GM23338 (cell line): Measurements from ENCODE around the gene HBS1L.

Source experiments
- CREB1 ChIP-seq: fragments of 250-450 bp; sonication (Bioruptor Pico); IDR thresholded peaks from 2 replicates; pipeline ENCODE4 v1.5.0; 2020; ENCODE audit warnings: low read depth, mild to moderate bottlenecking, moderate library complexity
- EZH2 ChIP-seq: fragments of 200-600 bp; sonication (generic); IDR thresholded peaks from one replicate; pipeline ENCODE4 v1.8.0; 2017; ENCODE audit warnings: antibody characterized with exemption, mild to moderate bottlenecking, low read depth; ENCODE audit not compliant: unreplicated experiment
- EZH2phosphoT487 ChIP-seq: fragments of 200-600 bp; sonication (generic); IDR thresholded peaks from one replicate; pipeline ENCODE4 v1.8.1; 2018; ENCODE audit warnings: antibody characterized with exemption; ENCODE audit not compliant: unreplicated experiment
- JUNB ChIP-seq: IDR thresholded peaks from one replicate; pipeline ENCODE4 v1.6.1; 2016; ENCODE audit warnings: antibody characterized with exemption; ENCODE audit not compliant: unreplicated experiment
- NANOG ChIP-seq: IDR thresholded peaks from 2 replicates; pipeline ENCODE4 v1.6.1; 2016; ENCODE audit warnings: antibody characterized with exemption, borderline replicate concordance
- POLR2AphosphoS5 ChIP-seq: IDR thresholded peaks from 2 replicates; pipeline ENCODE4 v1.6.1; 2016; ENCODE audit warnings: antibody characterized with exemption, low read depth
- REST ChIP-seq: IDR thresholded peaks from one replicate; pipeline ENCODE4 v1.6.1; 2018; ENCODE audit warnings: antibody characterized with exemption; ENCODE audit not compliant: unreplicated experiment
- STAT1 ChIP-seq: IDR thresholded peaks from one replicate; pipeline ENCODE4 v1.6.1; 2016; ENCODE audit warnings: antibody characterized with exemption; ENCODE audit not compliant: unreplicated experiment
- ZNF114 ChIP-seq: fragments of 250-450 bp; sonication (Bioruptor Pico); IDR thresholded peaks from 2 replicates; pipeline ENCODE4 v1.5.0; 2020; ENCODE audit warnings: mild to moderate bottlenecking, moderate library complexity
- ZNF331 ChIP-seq: fragments of 250-450 bp; sonication (Bioruptor Pico); IDR thresholded peaks from 2 replicates; pipeline ENCODE4 v1.5.0; 2020; ENCODE audit warnings: low read depth, mild to moderate bottlenecking, moderate library complexity
- TF ChIP-seq, protein P1 (sequence below), 2 experiments: fragments of 200-600 bp in 1 of 2; sonication (generic) in 1 of 2; conservative IDR thresholded peaks; 2 replicates each; pipeline versions ENCODE4 v1.5.1 to v1.6.1; 2016 to 2017; ENCODE audit warnings: antibody characterized with exemption in 2 of 2, low read depth in 2 of 2, mild to moderate bottlenecking in 2 of 2, moderate library complexity in 1 of 2
- TF ChIP-seq, protein P2 (sequence below): IDR thresholded peaks from 2 replicates; pipeline ENCODE4 v1.6.1; 2016; ENCODE audit warnings: antibody characterized with exemption
- TF ChIP-seq, protein P3 (sequence below): fragments of 250-450 bp; sonication (Bioruptor Pico); IDR thresholded peaks from 2 replicates; pipeline ENCODE4 v1.5.0; 2020; ENCODE audit warnings: mild to moderate bottlenecking, moderate library complexity

DNA sequence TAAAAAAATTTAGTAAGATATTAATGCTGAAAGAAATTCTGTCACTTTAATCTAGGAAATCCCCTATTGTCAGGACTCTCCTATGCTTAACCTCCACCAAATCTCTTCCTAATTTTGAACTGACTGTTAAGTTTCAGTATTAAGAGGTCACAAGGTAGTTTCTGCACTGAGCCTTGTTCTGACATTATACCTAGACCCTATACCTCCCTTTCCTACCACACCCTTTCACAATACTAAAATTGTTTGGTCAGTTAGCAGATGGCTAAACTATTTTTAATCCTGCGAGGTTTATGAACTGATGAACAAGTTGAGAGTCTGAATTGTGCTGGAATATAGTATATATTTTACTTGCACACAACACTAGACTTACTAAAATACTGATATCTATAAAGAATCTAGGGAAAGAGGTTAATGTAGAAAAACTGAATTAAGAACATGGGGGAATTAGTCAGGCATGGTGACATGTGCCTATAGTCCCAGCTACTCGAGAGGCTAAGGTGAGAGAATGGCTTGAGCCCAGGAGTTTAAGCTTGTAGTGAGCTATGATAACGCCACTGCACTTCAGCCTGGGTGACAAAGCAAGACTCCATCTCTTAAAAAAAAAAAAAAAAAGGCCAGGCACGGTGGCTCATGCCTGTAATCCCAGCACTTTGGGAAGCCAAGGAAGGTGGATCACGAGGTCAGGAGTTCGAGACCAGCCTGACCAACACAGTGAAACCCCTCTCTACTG, 51.5 kb downstream of the HBS1L start:
- TF ChIP-seq, protein P1, sequence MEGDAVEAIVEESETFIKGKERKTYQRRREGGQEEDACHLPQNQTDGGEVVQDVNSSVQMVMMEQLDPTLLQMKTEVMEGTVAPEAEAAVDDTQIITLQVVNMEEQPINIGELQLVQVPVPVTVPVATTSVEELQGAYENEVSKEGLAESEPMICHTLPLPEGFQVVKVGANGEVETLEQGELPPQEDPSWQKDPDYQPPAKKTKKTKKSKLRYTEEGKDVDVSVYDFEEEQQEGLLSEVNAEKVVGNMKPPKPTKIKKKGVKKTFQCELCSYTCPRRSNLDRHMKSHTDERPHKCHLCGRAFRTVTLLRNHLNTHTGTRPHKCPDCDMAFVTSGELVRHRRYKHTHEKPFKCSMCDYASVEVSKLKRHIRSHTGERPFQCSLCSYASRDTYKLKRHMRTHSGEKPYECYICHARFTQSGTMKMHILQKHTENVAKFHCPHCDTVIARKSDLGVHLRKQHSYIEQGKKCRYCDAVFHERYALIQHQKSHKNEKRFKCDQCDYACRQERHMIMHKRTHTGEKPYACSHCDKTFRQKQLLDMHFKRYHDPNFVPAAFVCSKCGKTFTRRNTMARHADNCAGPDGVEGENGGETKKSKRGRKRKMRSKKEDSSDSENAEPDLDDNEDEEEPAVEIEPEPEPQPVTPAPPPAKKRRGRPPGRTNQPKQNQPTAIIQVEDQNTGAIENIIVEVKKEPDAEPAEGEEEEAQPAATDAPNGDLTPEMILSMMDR (conservative IDR thresholded peaks at IDR 0.05; ENCODE audit: low read depth in 2 of 2): no peak
- no peak for TF ChIP-seq EZH2phosphoT487
- no peak for TF ChIP-seq POLR2AphosphoS5
- TF ChIP-seq, protein P2, sequence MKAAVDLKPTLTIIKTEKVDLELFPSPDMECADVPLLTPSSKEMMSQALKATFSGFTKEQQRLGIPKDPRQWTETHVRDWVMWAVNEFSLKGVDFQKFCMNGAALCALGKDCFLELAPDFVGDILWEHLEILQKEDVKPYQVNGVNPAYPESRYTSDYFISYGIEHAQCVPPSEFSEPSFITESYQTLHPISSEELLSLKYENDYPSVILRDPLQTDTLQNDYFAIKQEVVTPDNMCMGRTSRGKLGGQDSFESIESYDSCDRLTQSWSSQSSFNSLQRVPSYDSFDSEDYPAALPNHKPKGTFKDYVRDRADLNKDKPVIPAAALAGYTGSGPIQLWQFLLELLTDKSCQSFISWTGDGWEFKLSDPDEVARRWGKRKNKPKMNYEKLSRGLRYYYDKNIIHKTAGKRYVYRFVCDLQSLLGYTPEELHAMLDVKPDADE: no peak
- TF ChIP-seq EZH2: no peak
- TF ChIP-seq REST: no peak
- no peak for TF ChIP-seq ZNF331 (CRISPR knock-in tag)
- no peak for TF ChIP-seq ZNF114 (CRISPR knock-in tag)
- TF ChIP-seq JUNB: no peak
- no peak for TF ChIP-seq CREB1
- TF ChIP-seq STAT1: no peak
- TF ChIP-seq, protein P3, sequence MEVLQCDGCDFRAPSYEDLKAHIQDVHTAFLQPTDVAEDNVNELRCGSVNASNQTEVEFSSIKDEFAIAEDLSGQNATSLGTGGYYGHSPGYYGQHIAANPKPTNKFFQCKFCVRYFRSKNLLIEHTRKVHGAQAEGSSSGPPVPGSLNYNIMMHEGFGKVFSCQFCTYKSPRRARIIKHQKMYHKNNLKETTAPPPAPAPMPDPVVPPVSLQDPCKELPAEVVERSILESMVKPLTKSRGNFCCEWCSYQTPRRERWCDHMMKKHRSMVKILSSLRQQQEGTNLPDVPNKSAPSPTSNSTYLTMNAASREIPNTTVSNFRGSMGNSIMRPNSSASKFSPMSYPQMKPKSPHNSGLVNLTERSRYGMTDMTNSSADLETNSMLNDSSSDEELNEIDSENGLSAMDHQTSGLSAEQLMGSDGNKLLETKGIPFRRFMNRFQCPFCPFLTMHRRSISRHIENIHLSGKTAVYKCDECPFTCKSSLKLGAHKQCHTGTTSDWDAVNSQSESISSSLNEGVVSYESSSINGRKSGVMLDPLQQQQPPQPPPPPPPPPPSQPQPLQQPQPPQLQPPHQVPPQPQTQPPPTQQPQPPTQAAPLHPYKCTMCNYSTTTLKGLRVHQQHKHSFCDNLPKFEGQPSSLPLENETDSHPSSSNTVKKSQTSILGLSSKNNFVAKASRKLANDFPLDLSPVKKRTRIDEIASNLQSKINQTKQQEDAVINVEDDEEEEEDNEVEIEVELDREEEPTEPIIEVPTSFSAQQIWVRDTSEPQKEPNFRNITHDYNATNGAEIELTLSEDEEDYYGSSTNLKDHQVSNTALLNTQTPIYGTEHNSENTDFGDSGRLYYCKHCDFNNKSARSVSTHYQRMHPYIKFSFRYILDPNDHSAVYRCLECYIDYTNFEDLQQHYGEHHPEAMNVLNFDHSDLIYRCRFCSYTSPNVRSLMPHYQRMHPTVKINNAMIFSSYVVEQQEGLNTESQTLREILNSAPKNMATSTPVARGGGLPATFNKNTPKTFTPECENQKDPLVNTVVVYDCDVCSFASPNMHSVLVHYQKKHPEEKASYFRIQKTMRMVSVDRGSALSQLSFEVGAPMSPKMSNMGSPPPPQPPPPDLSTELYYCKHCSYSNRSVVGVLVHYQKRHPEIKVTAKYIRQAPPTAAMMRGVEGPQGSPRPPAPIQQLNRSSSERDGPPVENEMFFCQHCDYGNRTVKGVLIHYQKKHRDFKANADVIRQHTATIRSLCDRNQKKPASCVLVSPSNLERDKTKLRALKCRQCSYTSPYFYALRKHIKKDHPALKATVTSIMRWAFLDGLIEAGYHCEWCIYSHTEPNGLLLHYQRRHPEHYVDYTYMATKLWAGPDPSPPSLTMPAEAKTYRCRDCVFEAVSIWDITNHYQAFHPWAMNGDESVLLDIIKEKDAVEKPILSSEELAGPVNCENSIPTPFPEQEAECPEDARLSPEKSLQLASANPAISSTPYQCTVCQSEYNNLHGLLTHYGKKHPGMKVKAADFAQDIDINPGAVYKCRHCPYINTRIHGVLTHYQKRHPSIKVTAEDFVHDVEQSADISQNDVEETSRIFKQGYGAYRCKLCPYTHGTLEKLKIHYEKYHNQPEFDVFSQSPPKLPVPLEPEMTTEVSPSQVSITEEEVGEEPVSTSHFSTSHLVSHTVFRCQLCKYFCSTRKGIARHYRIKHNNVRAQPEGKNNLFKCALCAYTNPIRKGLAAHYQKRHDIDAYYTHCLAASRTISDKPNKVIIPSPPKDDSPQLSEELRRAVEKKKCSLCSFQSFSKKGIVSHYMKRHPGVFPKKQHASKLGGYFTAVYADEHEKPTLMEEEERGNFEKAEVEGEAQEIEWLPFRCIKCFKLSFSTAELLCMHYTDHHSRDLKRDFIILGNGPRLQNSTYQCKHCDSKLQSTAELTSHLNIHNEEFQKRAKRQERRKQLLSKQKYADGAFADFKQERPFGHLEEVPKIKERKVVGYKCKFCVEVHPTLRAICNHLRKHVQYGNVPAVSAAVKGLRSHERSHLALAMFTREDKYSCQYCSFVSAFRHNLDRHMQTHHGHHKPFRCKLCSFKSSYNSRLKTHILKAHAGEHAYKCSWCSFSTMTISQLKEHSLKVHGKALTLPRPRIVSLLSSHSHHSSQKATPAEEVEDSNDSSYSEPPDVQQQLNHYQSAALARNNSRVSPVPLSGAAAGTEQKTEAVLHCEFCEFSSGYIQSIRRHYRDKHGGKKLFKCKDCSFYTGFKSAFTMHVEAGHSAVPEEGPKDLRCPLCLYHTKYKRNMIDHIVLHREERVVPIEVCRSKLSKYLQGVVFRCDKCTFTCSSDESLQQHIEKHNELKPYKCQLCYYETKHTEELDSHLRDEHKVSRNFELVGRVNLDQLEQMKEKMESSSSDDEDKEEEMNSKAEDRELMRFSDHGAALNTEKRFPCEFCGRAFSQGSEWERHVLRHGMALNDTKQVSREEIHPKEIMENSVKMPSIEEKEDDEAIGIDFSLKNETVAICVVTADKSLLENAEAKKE (CRISPR knock-in tag): no peak
- TF ChIP-seq NANOG: no peak
